ENCODE data around the gene SLC16A1. TPM values are rescaled to one million over a fixed set of nuclear protein-coding genes. Genes with fewer than 3 reads are reported as not detected.

SLC16A1 gene
- total RNA-seq, 4 donors from 2014 or later, result 10.2 to 53.8 (median 18.4) TPM

DNA sequence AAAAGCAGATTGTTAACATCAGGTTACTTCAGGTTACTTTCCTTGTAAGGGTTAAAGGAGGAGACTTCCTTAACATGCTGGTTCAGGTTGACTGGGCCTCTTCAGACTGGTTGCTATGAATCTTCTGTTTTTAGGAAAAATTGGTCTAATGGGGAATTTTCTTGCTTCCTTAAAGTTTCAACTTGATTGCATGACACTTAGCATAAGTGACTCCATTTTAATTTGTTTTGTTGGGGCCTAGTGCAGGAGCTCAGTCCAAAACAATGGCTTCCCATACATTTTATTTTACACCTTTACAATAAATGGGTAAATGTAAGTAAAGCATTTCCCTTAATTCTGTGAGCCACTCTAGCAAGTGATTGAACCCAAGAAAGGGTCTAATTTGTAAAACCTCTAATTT lies 53.8 kb downstream of the SLC16A1 start:
- TF ChIP-seq, protein P1, sequence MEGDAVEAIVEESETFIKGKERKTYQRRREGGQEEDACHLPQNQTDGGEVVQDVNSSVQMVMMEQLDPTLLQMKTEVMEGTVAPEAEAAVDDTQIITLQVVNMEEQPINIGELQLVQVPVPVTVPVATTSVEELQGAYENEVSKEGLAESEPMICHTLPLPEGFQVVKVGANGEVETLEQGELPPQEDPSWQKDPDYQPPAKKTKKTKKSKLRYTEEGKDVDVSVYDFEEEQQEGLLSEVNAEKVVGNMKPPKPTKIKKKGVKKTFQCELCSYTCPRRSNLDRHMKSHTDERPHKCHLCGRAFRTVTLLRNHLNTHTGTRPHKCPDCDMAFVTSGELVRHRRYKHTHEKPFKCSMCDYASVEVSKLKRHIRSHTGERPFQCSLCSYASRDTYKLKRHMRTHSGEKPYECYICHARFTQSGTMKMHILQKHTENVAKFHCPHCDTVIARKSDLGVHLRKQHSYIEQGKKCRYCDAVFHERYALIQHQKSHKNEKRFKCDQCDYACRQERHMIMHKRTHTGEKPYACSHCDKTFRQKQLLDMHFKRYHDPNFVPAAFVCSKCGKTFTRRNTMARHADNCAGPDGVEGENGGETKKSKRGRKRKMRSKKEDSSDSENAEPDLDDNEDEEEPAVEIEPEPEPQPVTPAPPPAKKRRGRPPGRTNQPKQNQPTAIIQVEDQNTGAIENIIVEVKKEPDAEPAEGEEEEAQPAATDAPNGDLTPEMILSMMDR (IDR thresholded peaks at IDR 0.05; ENCODE audit: low read depth), result no peak

DNA sequence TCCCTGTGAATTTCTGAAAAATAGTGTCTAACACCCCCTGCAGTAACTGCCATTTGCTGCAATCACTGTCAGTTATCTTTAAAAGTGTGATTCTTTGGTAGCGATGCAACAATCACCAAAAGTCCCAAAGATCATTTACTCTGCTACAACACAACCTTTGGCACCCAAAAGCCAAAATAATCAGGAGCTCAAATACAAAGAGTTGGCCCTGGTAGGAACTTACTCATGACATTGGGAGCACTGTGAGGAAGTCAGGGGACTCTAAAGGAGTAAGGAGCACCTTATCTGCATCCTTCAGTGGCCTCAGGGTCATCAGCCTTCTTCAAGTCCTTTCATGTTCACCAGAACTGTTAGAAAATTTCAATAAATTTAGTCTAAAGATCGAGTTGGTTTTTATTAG lies 54.6 kb downstream of the SLC16A1 start:
- TF ChIP-seq, protein P1 (IDR thresholded peaks at IDR 0.05; ENCODE audit: low read depth), result no peak

DNA sequence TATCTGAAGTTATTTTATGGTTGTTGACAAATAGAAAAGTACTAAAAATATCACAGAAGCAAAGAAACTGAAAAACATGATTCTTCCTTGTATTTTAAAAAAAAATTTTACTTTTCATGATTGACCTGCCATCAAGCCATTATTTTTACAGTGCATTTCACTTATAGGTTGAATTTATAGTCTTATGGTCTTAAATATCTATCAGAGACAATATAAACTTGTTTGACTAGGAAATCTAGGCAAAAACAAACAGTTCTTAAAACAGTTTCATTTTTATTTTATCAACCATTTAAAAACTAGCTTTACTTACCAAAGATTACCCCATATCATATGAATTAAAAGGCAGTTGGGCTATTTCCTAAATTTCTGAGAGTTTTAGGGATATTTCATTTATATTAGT lies 59.2 kb downstream of the SLC16A1 start:
- TF ChIP-seq, protein P1 (IDR thresholded peaks at IDR 0.05; ENCODE audit: low read depth), result no peak

DNA sequence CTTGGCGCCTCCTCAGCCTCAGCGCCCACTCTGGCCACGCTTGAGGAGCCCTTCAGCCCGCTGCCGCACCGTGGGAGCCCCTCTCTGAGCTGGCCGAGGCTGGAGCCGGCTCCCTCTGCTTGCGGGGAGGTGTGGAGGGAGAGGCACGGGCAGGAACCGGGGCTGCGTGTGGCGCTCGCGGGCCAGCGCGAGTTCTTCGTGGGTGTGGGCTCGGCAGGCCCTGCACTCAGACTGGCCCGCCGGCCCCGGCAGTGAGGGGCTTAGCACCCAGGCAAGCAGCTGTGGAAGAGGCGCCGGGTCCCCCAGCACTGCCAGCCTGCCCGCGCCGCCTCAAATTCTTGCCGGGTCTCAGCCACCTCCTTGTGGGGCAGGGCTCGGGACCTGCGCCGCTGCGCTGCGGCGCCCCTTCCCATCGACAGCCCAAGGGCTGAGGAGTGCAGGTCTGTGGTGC lies 61.4 kb downstream of the SLC16A1 start:
- TF ChIP-seq, protein P1 (IDR thresholded peaks at IDR 0.05; ENCODE audit: low read depth), result no peak

DNA sequence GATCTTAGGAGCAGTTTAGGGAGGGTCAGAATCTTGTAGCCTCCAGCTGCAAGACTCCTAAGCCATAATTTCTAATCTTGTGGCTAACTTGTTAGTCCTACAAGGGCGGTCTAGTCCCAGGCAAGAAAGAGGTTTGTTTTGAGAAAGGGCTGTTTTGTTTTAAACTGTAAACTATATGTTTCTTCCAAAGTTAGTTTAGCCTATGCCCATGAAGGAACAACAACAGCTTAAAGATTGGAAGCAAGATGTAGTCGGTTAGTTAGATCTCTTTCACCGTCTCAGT lies 62.0 kb downstream of the SLC16A1 start:
- TF ChIP-seq, protein P1 (IDR thresholded peaks at IDR 0.05; ENCODE audit: low read depth), result no peak

DNA sequence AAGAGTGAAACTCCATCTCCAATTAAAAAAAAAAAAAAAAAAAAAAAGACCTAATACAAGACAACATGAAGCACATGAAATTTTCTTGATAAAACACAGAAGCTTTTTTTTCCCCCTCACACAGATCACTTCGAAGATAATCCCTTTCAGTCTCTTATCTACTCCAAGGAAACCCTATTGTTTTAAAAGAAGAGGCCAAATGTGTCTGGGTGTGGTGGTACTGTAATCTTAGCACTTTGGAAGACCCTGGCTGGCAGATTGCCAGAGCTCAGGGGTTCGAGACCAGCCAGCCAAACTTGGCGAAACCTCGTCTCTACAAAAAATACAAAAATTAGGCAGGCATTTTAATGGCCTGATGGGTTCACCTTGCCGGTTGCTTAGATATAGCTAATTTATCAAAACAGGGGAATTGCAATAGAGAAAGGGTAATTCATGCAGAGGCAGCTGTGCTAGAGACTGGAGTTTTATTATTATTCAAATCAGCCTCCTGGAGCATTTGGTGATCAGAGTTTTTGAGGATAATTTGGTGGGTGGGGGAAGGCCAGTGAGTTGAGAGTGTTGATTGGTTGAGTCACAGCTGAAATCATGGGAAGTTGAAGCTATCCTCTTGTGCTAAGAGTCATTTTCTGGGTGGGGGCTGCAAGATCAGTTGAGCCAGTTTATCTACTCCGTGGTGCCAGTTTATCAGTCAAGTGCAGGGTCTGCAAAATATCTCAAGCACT lies 62.5 kb downstream of the SLC16A1 start:
- TF ChIP-seq, protein P1 (IDR thresholded peaks at IDR 0.05; ENCODE audit: low read depth), result no peak

DNA sequence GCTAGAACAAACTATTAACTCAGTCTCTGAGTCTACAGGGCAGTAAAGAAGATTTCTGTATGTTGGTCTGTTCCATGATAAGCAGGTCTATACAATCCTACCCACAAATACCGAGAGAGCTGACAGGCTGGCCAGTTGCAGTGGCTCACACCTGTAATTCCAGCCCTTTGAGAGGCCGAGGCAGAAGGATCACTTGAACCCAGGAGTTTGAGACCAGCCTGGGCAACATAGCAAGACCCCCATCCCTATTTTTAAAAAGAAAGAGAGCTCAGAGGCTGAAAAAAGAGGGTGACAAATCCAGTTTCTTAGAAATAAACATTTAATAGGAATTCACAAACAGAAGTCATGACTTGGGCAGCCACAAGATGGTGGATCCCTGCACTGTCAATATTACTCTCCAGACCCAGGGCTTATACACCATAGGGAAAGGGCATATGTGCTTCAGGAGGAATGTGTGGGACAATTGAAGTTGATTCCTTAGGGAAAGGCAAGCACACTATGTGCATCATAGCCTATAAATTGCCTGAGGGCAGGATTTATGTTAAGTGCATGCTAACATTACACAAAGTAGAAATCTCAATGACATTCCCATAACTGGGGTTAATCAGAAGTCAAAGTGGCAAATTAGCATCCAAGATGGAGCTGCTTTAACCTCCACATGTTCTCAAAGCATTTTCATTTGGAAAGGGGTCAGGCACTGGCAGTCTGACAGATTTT lies 66.8 kb downstream of the SLC16A1 start:
- TF ChIP-seq, protein P1 (IDR thresholded peaks at IDR 0.05; ENCODE audit: low read depth), result no peak
